ENCODE data around the gene PTPRD.

The PTPRD gene

DNA sequence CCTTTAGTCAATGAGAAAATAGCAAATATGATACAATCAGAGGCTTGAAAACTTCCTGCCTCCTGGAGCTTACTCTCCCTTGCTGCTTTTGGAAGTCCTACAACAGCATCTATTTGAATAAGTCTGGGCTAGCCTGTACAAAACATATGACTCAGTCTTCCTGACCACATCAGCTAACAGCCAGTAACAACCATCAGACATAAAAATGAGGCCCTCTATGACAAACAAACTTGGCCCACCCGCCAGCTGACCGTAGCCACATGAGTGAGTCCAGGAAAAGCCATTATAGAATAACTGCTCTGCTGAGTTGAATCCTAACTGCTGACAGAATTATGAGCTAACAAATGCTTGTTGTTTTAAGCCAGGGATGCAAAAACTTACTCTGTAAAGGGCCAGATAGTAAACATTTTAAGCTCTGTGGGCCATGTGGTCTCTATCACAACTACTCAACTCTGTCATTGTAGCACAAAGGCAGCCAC lies 347.6 kb downstream of the PTPRD start:
- Histone ChIP-seq H3K27me3 (ENCODE audit: low read length) (no peaks in the 10 kb centered on the region), H3K4me2 (ENCODE audit: low read depth, low read length, poor library complexity, severe bottlenecking) (no peak overlapping the region), H3K9me3 (ENCODE audit: insufficient read depth, low read length) (peaks cover 11% of the 10 kb centered on the region; the same call in 1 of the 2 replicates), H3K4me3 (ENCODE audit: insufficient read depth, low read length, poor library complexity, severe bottlenecking) (no peak overlapping the region), H3F3A (ENCODE audit: insufficient read depth) (no peaks in the 10 kb centered on the region), H3K9me2 (replicated peaks; ENCODE audit: insufficient read depth, low read length) (no peaks in the 10 kb centered on the region), H3K79me2 (ENCODE audit: insufficient read depth, low read length) (no peaks in the 10 kb centered on the region), H4K20me1 (ENCODE audit: low read depth, low read length) (no peaks in the 10 kb centered on the region), H3K36me3 (ENCODE audit: low read length) (no peaks in the 10 kb centered on the region), H3K27ac (ENCODE audit: low read depth, low read length) (no peak overlapping the region), H2AFZ (ENCODE audit: low read depth, low read length, severe bottlenecking) (no peak overlapping the region), H3K9ac (ENCODE audit: low read length) (no peak overlapping the region)
- TF ChIP-seq, protein P1, sequence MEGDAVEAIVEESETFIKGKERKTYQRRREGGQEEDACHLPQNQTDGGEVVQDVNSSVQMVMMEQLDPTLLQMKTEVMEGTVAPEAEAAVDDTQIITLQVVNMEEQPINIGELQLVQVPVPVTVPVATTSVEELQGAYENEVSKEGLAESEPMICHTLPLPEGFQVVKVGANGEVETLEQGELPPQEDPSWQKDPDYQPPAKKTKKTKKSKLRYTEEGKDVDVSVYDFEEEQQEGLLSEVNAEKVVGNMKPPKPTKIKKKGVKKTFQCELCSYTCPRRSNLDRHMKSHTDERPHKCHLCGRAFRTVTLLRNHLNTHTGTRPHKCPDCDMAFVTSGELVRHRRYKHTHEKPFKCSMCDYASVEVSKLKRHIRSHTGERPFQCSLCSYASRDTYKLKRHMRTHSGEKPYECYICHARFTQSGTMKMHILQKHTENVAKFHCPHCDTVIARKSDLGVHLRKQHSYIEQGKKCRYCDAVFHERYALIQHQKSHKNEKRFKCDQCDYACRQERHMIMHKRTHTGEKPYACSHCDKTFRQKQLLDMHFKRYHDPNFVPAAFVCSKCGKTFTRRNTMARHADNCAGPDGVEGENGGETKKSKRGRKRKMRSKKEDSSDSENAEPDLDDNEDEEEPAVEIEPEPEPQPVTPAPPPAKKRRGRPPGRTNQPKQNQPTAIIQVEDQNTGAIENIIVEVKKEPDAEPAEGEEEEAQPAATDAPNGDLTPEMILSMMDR (IDR thresholded peaks at IDR 0.05; ENCODE audit: insufficient read depth, low read length, poor library complexity, severe bottlenecking), result no peak
- TF ChIP-seq EZH2phosphoT487 (conservative IDR thresholded peaks at IDR 0.05; ENCODE audit: low read length), result no peak

DNA sequence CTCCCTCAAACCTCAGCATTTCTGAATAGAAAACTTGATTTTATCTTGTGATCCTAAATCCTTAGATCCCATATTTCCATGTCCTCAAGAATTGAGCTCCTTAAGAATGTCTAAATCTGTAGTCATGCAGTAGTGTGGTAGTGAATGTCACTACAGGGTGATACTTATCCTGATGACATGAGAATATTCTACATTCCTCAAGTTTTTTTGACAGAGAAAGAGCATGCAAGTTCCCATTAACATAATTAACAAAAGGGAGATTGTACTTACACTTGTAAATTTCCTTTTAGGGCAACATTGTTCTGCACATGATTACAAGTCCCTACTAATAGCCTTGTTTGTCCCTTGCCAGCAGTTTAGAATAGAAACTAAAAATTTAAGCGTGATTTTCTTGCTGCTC lies 352.3 kb downstream of the PTPRD start:
- Histone ChIP-seq H3K27me3 (ENCODE audit: low read length) (no peaks in the 10 kb centered on the region), H3K9me3 (ENCODE audit: insufficient read depth, low read length) (peaks cover 11% of the 10 kb centered on the region; the same call in 1 of the 2 replicates), H3K79me2 (ENCODE audit: insufficient read depth, low read length) (no peaks in the 10 kb centered on the region), H3K27ac (ENCODE audit: low read depth, low read length) (no peak overlapping the region), H3F3A (ENCODE audit: insufficient read depth) (no peaks in the 10 kb centered on the region), H4K20me1 (ENCODE audit: low read depth, low read length) (no peaks in the 10 kb centered on the region), H3K4me3 (ENCODE audit: insufficient read depth, low read length, poor library complexity, severe bottlenecking) (no peak overlapping the region), H3K9ac (ENCODE audit: low read length) (no peak overlapping the region), H2AFZ (ENCODE audit: low read depth, low read length, severe bottlenecking) (no peak overlapping the region), H3K36me3 (ENCODE audit: low read length) (no peaks in the 10 kb centered on the region), H3K9me2 (replicated peaks; ENCODE audit: insufficient read depth, low read length) (no peaks in the 10 kb centered on the region), H3K4me2 (ENCODE audit: low read depth, low read length, poor library complexity, severe bottlenecking) (no peak overlapping the region)
- TF ChIP-seq, protein P1 (IDR thresholded peaks at IDR 0.05; ENCODE audit: insufficient read depth, low read length, poor library complexity, severe bottlenecking), result no peak
- no peak for TF ChIP-seq EZH2phosphoT487 (conservative IDR thresholded peaks at IDR 0.05; ENCODE audit: low read length)

DNA sequence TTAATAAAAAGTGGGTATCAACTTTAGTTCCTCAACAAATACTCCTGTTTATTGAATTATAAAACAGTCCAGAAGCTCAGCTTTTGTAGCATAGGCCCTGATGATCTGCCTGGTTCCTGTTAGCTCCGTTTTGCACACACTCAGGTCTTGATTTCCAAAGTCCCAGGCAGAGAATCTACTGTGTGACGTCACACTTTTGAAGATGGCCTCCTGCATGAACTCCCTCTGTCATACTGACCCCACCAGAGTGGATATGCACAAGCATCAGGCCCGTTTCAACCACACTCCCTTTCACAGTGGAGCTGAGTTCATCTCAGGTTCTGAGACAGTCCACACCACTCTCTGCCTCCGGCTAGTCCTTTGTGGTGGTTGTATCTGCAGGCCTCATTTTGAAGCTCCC lies 353.1 kb downstream of the PTPRD start:
- Histone ChIP-seq H3K4me3 (ENCODE audit: insufficient read depth, low read length, poor library complexity, severe bottlenecking) (no peak overlapping the region), H3K9me2 (replicated peaks; ENCODE audit: insufficient read depth, low read length) (no peaks in the 10 kb centered on the region), H3F3A (ENCODE audit: insufficient read depth) (no peaks in the 10 kb centered on the region), H2AFZ (ENCODE audit: low read depth, low read length, severe bottlenecking) (no peak overlapping the region), H3K27me3 (ENCODE audit: low read length) (no peaks in the 10 kb centered on the region), H4K20me1 (ENCODE audit: low read depth, low read length) (no peaks in the 10 kb centered on the region), H3K27ac (ENCODE audit: low read depth, low read length) (no peak overlapping the region), H3K36me3 (ENCODE audit: low read length) (no peaks in the 10 kb centered on the region), H3K79me2 (ENCODE audit: insufficient read depth, low read length) (no peaks in the 10 kb centered on the region), H3K4me2 (ENCODE audit: low read depth, low read length, poor library complexity, severe bottlenecking) (no peak overlapping the region), H3K9ac (ENCODE audit: low read length) (no peak overlapping the region), H3K9me3 (ENCODE audit: insufficient read depth, low read length) (peaks cover 11% of the 10 kb centered on the region; the same call in 1 of the 2 replicates)
- TF ChIP-seq, protein P1 (IDR thresholded peaks at IDR 0.05; ENCODE audit: insufficient read depth, low read length, poor library complexity, severe bottlenecking), result no peak
- TF ChIP-seq EZH2phosphoT487 (conservative IDR thresholded peaks at IDR 0.05; ENCODE audit: low read length), result no peak
